Ramos (cell line): ENCODE results near the gene PKD1.

ENCODE experiments used
- in situ Hi-C: fragments of 300-500 bp; cut with MboI; formaldehyde crosslinking; loops from one replicate; pipeline ENCODE4 v1.14.3; 2022; ENCODE audit warnings: low sequenced_read_pairs; ENCODE audit not compliant: unreplicated experiment

PKD1 gene

GRCh38 chr16:2060346-2060745 is 75.4 kb downstream of the PKD1 start:
- in situ Hi-C loops, result no loop called here

GRCh38 chr16:2058872-2059271 is 76.8 kb downstream of the PKD1 start:
- in situ Hi-C loops, result no loop called here

- in situ Hi-C loops, result no loop called here
Observed at GRCh38 chr16:2058420-2058819, 77.3 kb downstream of the PKD1 start.

GRCh38 chr16:2057438-2057837 is 78.3 kb downstream of the PKD1 start:
- in situ Hi-C loops, result no loop called here

- in situ Hi-C loops, result no loop called here
Observed at GRCh38 chr16:2056681-2057407, 78.9 kb downstream of the PKD1 start.

GRCh38 chr16:2056077-2056476 is 79.6 kb downstream of the PKD1 start:
- in situ Hi-C loops, result no loop called here

- in situ Hi-C loops, result no loop called here
Observed at GRCh38 chr16:2054543-2055245, 81.0 kb downstream of the PKD1 start.

- in situ Hi-C loops, result no loop called here
Observed at GRCh38 chr16:2053897-2054296, 81.8 kb downstream of the PKD1 start.

- in situ Hi-C loops, result no loop called here
Observed at GRCh38 chr16:2053211-2053610, 82.5 kb downstream of the PKD1 start.

GRCh38 chr16:2048116-2048543 is 87.6 kb downstream of the PKD1 start:
- in situ Hi-C loops, result no loop called here

GRCh38 chr16:2047330-2048115 is 88.2 kb downstream of the PKD1 start, which contains the start of the genes NTHL1 and TSC2:
Gene NTHL1 (minus strand): TSS chr16:2047834. CDS start chr16:2047823, 11 bp downstream.
Gene TSC2 (plus strand): TSS chr16:2047985. CDS start chr16:2048616, 631 bp downstream.
- in situ Hi-C loops, result no loop called here

GRCh38 chr16:2046893-2047329 is 88.8 kb downstream of the PKD1 start:
- in situ Hi-C loops, result no loop called here

GRCh38 chr16:2045965-2046892 is 89.5 kb downstream of the PKD1 start:
- in situ Hi-C loops, result no loop called here

GRCh38 chr16:2044541-2044940 is 91.2 kb downstream of the PKD1 start:
- in situ Hi-C loops, result no loop called here

GRCh38 chr16:2043667-2044451 is 91.8 kb downstream of the PKD1 start:
- in situ Hi-C loops, result no loop called here

- in situ Hi-C loops, result no loop called here
Observed at GRCh38 chr16:2042986-2043666, 92.6 kb downstream of the PKD1 start.

GRCh38 chr16:2042171-2042985 is 93.3 kb downstream of the PKD1 start:
- in situ Hi-C loops, result no loop called here
